ENCODE results near the gene KIF27. TPM values are rescaled to one million over a fixed set of nuclear protein-coding genes. Genes with fewer than 3 reads are reported as not detected.

The KIF27 gene
- total and polyA plus RNA-seq, 2 of the 4 experiments (the other 2 are of a cell fraction), result 0.60 to 1.6 TPM

DNA sequence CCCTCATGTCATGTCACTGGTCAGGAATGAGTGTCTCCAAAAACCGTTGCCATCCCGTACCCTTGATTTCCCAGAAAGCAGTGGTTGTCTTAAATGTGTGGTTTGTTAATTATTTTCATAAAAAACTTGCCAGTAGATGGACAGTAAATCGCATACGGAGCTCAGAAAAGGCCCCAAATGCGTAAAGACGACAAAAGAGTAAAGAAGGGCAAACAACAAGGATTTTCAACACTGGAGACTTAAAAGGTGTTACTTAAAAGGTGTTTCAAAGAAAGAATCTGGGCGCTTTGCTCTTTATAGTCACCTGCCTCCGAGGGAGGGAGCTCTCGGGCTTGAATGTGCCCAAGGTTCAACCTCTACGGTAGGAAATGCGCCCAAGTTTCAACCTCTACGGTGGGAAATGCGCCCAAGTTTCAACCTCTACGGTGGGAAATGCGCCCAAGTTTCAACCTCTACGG is 734 bp downstream of the KIF27 start:
- 0% methylated on average over 5 of the region's 16 CpGs; no CpG with 5 or more reads in 1 of the 2 experiments for WGBS, 2 experiments (ENCODE audit: extremely low coverage in 2 of 2, insufficient read length in 1 of 2)
- Histone ChIP-seq H3K4me2 (ENCODE audit: low read depth, low read length) (peak overlapping the region; percentile 78), H3K4me3 (ENCODE audit: insufficient read depth, low read depth, low read length) (peak overlapping the region; percentile 55), H3K27ac (ENCODE audit: insufficient read depth, low read length) (peak overlapping the region; percentile 4; the same call in 1 of the 2 replicates), H4K5ac (ENCODE audit: low read depth, low read length) (no peak overlapping the region), H3K9me3 (ENCODE audit: control insufficient read depth, insufficient read depth, low read length) (no peaks in the 10 kb centered on the region), H2BK120ac (ENCODE audit: low read depth, low read length) (no peak overlapping the region), H3K9ac (ENCODE audit: low read depth, low read length) (peak overlapping the region; percentile 30; the same call in 1 of the 2 replicates), H3K14ac (replicated peaks; ENCODE audit: low read depth, low read length) (no peak overlapping the region), H2BK5ac (ENCODE audit: low read depth, low read length, poor library complexity, severe bottlenecking) (no peak overlapping the region), H3K23ac (ENCODE audit: low read depth, low read length) (no peak overlapping the region), H4K8ac (ENCODE audit: low read depth in 2 of 2, low read length in 2 of 2) (0 out of 4 replicates have a peak overlapping the region, but pooled peaks have one; percentile 2 to 14), H3K56ac (ENCODE audit: extremely low read depth, insufficient read depth, low read length) (no peak overlapping the region), H3K4me1 (ENCODE audit: control insufficient read depth, insufficient read depth, low read length) (peaks cover 1% of the 10 kb centered on the region; the same call in 1 of the 2 replicates), H2AK9ac (replicated peaks; ENCODE audit: low read depth, low read length, poor library complexity) (no peak overlapping the region), H2AFZ (replicated peaks; ENCODE audit: low read length, poor library complexity) (peak overlapping the region; percentile 29), H3K4ac (ENCODE audit: low read depth, low read length) (no peak overlapping the region), H4K91ac (ENCODE audit: insufficient read depth, low read depth, low read length) (no peak overlapping the region), H2BK15ac (ENCODE audit: low read depth, low read length) (no peak overlapping the region), H3K27me3 (ENCODE audit: control insufficient read depth, insufficient read depth, low read length) (no peaks in the 10 kb centered on the region), H3K79me1 (ENCODE audit: low read depth in 1 of 2, low read length in 2 of 2) (peaks cover 0 to 9% of the 10 kb centered on the region in 2 experiments; a peak in 2 of 4 replicates), H2AK5ac (ENCODE audit: low read depth, low read length) (no peak overlapping the region), H3K18ac (ENCODE audit: low read depth, low read length) (no peak overlapping the region), H2BK20ac (ENCODE audit: low read depth, low read length) (no peak overlapping the region), H4K20me1 (ENCODE audit: insufficient read depth, low read length) (no peaks in the 10 kb centered on the region), H3K36me3 (ENCODE audit: control insufficient read depth, insufficient read depth, low read length) (no peaks in the 10 kb centered on the region), H3K9me1 (ENCODE audit: insufficient read depth, low read length) (no peaks in the 10 kb centered on the region)
- dilution Hi-C loops (cut with HindIII; ENCODE audit: low sequenced_read_pairs, unreplicated experiment), result no loop called here
- no TSS peak for BruUV-seq (replicated peaks)
- TF ChIP-seq, protein P1, sequence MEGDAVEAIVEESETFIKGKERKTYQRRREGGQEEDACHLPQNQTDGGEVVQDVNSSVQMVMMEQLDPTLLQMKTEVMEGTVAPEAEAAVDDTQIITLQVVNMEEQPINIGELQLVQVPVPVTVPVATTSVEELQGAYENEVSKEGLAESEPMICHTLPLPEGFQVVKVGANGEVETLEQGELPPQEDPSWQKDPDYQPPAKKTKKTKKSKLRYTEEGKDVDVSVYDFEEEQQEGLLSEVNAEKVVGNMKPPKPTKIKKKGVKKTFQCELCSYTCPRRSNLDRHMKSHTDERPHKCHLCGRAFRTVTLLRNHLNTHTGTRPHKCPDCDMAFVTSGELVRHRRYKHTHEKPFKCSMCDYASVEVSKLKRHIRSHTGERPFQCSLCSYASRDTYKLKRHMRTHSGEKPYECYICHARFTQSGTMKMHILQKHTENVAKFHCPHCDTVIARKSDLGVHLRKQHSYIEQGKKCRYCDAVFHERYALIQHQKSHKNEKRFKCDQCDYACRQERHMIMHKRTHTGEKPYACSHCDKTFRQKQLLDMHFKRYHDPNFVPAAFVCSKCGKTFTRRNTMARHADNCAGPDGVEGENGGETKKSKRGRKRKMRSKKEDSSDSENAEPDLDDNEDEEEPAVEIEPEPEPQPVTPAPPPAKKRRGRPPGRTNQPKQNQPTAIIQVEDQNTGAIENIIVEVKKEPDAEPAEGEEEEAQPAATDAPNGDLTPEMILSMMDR (conservative IDR thresholded peaks at IDR 0.05; ENCODE audit: low read depth, low read length), result peak; percentile 37; the same call in 1 of the 2 replicates
- TF ChIP-seq FOS (IDR thresholded peaks at IDR 0.05; ENCODE audit: low read depth, low read length), result no peak
- ChIA-PET POLR2A (ENCODE audit: unreplicated experiment) (no interaction called here), CTCF (interaction anchor here (0.6 to 1.1 kb wide), 2 partner anchors 9 to 792 kb away, joined by 4 read pairs; no protein-coding TSS in a partner anchor)
- DNase-seq (peak; percentile 38), ATAC-seq (ENCODE audit: low read depth) (peak; percentile 11)
- intact Hi-C loops (cut with micrococcal nuclease), result no loop called here
- in situ Hi-C loops (cut with MboI; ENCODE audit: low sequenced_read_pairs), result no loop called here
